ENCODE measurements around the gene PLEKHA7. TPM values are rescaled to one million over a fixed set of nuclear protein-coding genes. Genes with fewer than 3 reads are reported as not detected.

Gene PLEKHA7
- total RNA-seq, 1 experiment from 2014 or later, result 7.2 TPM

DNA sequence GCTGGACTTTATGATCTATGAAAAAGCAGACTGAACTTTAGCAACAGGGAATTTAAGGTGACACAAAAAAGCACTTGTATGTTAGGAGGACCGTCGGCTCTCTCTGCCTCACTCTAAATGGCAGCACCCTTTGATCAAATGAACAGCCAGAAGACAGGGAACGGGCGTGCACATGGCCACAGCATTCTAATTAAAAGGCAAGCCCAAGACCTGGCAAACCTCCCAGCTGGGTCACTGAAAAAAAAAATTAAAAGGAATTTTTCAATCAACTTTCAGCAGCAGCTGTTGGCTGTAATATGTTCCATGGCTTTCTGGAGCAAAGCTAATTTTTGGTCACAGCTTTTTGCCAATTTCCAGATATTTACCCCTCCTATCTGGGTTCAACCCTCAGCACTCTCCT lies 159.2 kb downstream of the PLEKHA7 start (continued):
- TF ChIP-seq SIN3A (IDR thresholded peaks at IDR 0.05; ENCODE audit: low read depth) (no peak), CBX3 (IDR thresholded peaks at IDR 0.05; ENCODE audit: low read depth) (no peak), EZH2phosphoT487 (IDR thresholded peaks at IDR 0.05; ENCODE audit: borderline replicate concordance) (no peak), CEBPB (IDR thresholded peaks at IDR 0.05; ENCODE audit: low read depth) (no peak)
- TF ChIP-seq, protein P1, sequence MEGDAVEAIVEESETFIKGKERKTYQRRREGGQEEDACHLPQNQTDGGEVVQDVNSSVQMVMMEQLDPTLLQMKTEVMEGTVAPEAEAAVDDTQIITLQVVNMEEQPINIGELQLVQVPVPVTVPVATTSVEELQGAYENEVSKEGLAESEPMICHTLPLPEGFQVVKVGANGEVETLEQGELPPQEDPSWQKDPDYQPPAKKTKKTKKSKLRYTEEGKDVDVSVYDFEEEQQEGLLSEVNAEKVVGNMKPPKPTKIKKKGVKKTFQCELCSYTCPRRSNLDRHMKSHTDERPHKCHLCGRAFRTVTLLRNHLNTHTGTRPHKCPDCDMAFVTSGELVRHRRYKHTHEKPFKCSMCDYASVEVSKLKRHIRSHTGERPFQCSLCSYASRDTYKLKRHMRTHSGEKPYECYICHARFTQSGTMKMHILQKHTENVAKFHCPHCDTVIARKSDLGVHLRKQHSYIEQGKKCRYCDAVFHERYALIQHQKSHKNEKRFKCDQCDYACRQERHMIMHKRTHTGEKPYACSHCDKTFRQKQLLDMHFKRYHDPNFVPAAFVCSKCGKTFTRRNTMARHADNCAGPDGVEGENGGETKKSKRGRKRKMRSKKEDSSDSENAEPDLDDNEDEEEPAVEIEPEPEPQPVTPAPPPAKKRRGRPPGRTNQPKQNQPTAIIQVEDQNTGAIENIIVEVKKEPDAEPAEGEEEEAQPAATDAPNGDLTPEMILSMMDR (IDR thresholded peaks at IDR 0.05 in 2 of 3, conservative IDR thresholded peaks at IDR 0.05 in 1 of 3; ENCODE audit: borderline replicate concordance in 1 of 3, insufficient read depth in 1 of 3, low read depth in 2 of 3, low read length in 2 of 3), result no peak

DNA sequence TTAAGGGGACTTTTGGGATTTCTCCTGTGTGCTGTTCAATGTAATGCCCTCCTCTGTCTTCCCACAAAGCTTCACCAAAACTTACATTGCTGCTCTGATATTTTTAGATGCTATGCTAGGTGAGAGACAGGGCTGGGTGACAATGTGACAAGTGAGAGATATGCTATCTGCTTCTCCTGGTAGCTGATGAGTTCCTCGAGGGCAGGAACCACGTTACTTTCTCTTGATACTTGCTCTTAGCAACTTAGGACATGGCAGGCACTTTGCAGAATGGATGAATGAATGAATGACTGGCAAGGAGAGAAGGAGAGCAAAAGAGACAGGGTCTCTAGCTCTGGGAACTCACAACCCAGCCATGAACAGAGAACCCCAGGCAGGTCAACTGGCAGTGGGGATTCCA lies 160.4 kb downstream of the PLEKHA7 start:
- Histone ChIP-seq H3K79me2 (ENCODE audit: insufficient read depth, low read length) (no peaks in the 10 kb centered on the region), H3K9me2 (ENCODE audit: insufficient read depth) (no peaks in the 10 kb centered on the region), H3K9ac (ENCODE audit: low read length) (no peak overlapping the region), H3K9me3 (ENCODE audit: control insufficient read depth in 1 of 2, insufficient read depth in 1 of 2, low read depth in 1 of 2, low read length in 2 of 2) (no peaks in the 10 kb centered on the region), H4K20me1 (ENCODE audit: insufficient read depth) (no peaks in the 10 kb centered on the region), H2AFZ (ENCODE audit: low read depth, low read length, poor library complexity, severe bottlenecking) (no peak overlapping the region), H3K4me1 (ENCODE audit: control insufficient read depth in 1 of 2, insufficient read depth in 2 of 2, low read length in 2 of 2) (no peaks in the 10 kb centered on the region), H3K36me3 (ENCODE audit: control insufficient read depth in 1 of 2, insufficient read depth in 2 of 2, low read length in 2 of 2) (no peaks in the 10 kb centered on the region), H3K27ac (ENCODE audit: low read depth, low read length) (no peak overlapping the region), H3K27me3 (ENCODE audit: insufficient read depth, low read length) (no peaks in the 10 kb centered on the region), H3K4me3 (replicated peaks in 1 of 2; ENCODE audit: low read depth in 1 of 2, low read length in 2 of 2) (no peak overlapping the region), H3K4me2 (ENCODE audit: low read length) (no peak overlapping the region)
- RAD21 ChIA-PET (ENCODE audit: low non-redundant PET in 1 of 2, low total read pairs in 2 of 2, uncharacterized antibody in 2 of 2, unreplicated experiment in 2 of 2), result no interaction called here
- ATAC-seq (no peak), DNase-seq (ENCODE audit: low read depth, low spot score) (no peak)
- intact Hi-C loops (cut with micrococcal nuclease), result no loop called here
- TF ChIP-seq ZNF274 (IDR thresholded peaks at IDR 0.05; ENCODE audit: low read depth, low read length) (no peak), EGR1 (IDR thresholded peaks at IDR 0.05; ENCODE audit: low read depth) (no peak), YY1 (IDR thresholded peaks at IDR 0.05; ENCODE audit: extremely low read depth, insufficient replicate concordance, low read depth, low read length) (no peak), SIN3A (IDR thresholded peaks at IDR 0.05; ENCODE audit: low read depth) (no peak), CEBPB (IDR thresholded peaks at IDR 0.05; ENCODE audit: low read depth) (no peak), TCF7L2 (IDR thresholded peaks at IDR 0.05; ENCODE audit: borderline replicate concordance, extremely low read depth, insufficient read depth, insufficient read length) (no peak), FOSL1 (IDR thresholded peaks at IDR 0.05; ENCODE audit: low read depth) (no peak), EZH2 (IDR thresholded peaks at IDR 0.05) (no peak), ELF1 (IDR thresholded peaks at IDR 0.05; ENCODE audit: borderline replicate concordance, low read depth) (no peak), POLR2A (IDR thresholded peaks at IDR 0.05; ENCODE audit: borderline replicate concordance, extremely low read depth, insufficient read depth, insufficient read length) (no peak), POLR2AphosphoS5 (IDR thresholded peaks at IDR 0.05; ENCODE audit: low read depth, low read length) (no peak), JUND (IDR thresholded peaks at IDR 0.05) (no peak), SRF (IDR thresholded peaks at IDR 0.05; ENCODE audit: low read depth) (no peak)
- TF ChIP-seq, protein P2, sequence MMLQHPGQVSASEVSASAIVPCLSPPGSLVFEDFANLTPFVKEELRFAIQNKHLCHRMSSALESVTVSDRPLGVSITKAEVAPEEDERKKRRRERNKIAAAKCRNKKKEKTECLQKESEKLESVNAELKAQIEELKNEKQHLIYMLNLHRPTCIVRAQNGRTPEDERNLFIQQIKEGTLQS (IDR thresholded peaks at IDR 0.05), result no peak
- TF ChIP-seq, protein P1 (IDR thresholded peaks at IDR 0.05 in 2 of 3, conservative IDR thresholded peaks at IDR 0.05 in 1 of 3; ENCODE audit: borderline replicate concordance in 1 of 3, insufficient read depth in 1 of 3, low read depth in 2 of 3, low read length in 2 of 3), result no peak
- POLR2A ChIA-PET, result no interaction called here
- no TSS peak for BruUV-seq (replicated peaks)
- CTCF ChIA-PET, result interaction anchor here (0.7 kb wide), 1 partner anchor 34 kb away, joined by 4 read pairs; no protein-coding TSS in a partner anchor
